ENCODE measurements around the gene DOK6. TPM values are rescaled to one million over a fixed set of nuclear protein-coding genes. Genes with fewer than 3 reads are reported as not detected.

DOK6 gene
- total and polyA plus RNA-seq, 2 experiments from 2014 or later = 0.29 to 0.42 TPM

GRCh38 chr18:69494841-69495240 lies 94.2 kb downstream of the DOK6 start:
- Histone ChIP-seq H3K4me3 (no peak overlapping the region), H3K36me3 (ENCODE audit: insufficient read depth) (no peaks in the 10 kb centered on the region), H2AFZ (no peak overlapping the region), H3K4me1 (ENCODE audit: insufficient read depth) (no peaks in the 10 kb centered on the region), H3K79me2 (replicated peaks; ENCODE audit: insufficient read depth) (no peaks in the 10 kb centered on the region), H3K27ac (ENCODE audit: low read depth) (no peak overlapping the region), H3F3A (replicated peaks; ENCODE audit: low read depth) (no peaks in the 10 kb centered on the region), H4K20me1 (replicated peaks; ENCODE audit: insufficient read depth) (no peaks in the 10 kb centered on the region), H3K9me2 (ENCODE audit: insufficient read depth) (no peaks in the 10 kb centered on the region), H3K27me3 (ENCODE audit: insufficient read depth) (no peaks in the 10 kb centered on the region), H3K4me2 (no peak overlapping the region)
- TF ChIP-seq NANOG (IDR thresholded peaks at IDR 0.05; ENCODE audit: borderline replicate concordance) (no peak), ZNF114 (CRISPR knock-in tag; IDR thresholded peaks at IDR 0.05) (no peak), ETS1 (IDR thresholded peaks at IDR 0.05) (no peak), STAT1 (IDR thresholded peaks at IDR 0.05; ENCODE audit: unreplicated experiment) (no peak), POLR2AphosphoS5 (IDR thresholded peaks at IDR 0.05; ENCODE audit: low read depth) (no peak), EZH2phosphoT487 (IDR thresholded peaks at IDR 0.05; ENCODE audit: unreplicated experiment) (no peak), ZNF331 (CRISPR knock-in tag; IDR thresholded peaks at IDR 0.05; ENCODE audit: low read depth) (no peak), JUNB (IDR thresholded peaks at IDR 0.05; ENCODE audit: unreplicated experiment) (no peak), CTCF (conservative IDR thresholded peaks at IDR 0.05; ENCODE audit: low read depth in 2 of 2) (no peak), CREB1 (CRISPR knock-in tag; IDR thresholded peaks at IDR 0.05; ENCODE audit: low read depth) (no peak), REST (IDR thresholded peaks at IDR 0.05; ENCODE audit: unreplicated experiment) (no peak), EZH2 (IDR thresholded peaks at IDR 0.05; ENCODE audit: low read depth, unreplicated experiment) (no peak), ZNF462 (CRISPR knock-in tag; IDR thresholded peaks at IDR 0.05) (no peak)
- DNase-seq (ENCODE audit: low spot score) = no peak
- peaks cover 7% of the 10 kb centered on the region for H3K36me3 Mint-ChIP-seq (ENCODE audit: low read depth)
- no peaks in the 10 kb centered on the region for H3K27me3 Mint-ChIP-seq (ENCODE audit: insufficient read depth, low read depth, poor library complexity)
- H3K4me1 Mint-ChIP-seq = no peaks in the 10 kb centered on the region
- no peak overlapping the region for H3K4me3 Mint-ChIP-seq
- ATAC-seq = no peak
- H3K9me3 Mint-ChIP-seq = peaks cover 13% of the 10 kb centered on the region
- H3K27ac Mint-ChIP-seq = no peak overlapping the region
